Testis (tissue), 2 donors: Measurements from ENCODE around the gene RANBP17.

Experiments
- POLR2A ChIP-seq: fragments of 450-650 bp; IDR thresholded peaks from one replicate; pipeline ENCODE4 v1.6.1; 2017; ENCODE audit warnings: antibody characterized with exemption, mild to moderate bottlenecking, moderate library complexity
- TF ChIP-seq, protein P1 (sequence below), 3 experiments: fragments of 450-650 bp in 2 of 3; fragments of 200-600 bp in 1 of 3; sonication (generic) in 1 of 3; IDR thresholded peaks; one replicate each; pipeline ENCODE4 v1.5.1; 2016 to 2019; ENCODE audit warnings: antibody characterized with exemption in 3 of 3, mild to moderate bottlenecking in 2 of 3, moderate library complexity in 1 of 3

DNA sequence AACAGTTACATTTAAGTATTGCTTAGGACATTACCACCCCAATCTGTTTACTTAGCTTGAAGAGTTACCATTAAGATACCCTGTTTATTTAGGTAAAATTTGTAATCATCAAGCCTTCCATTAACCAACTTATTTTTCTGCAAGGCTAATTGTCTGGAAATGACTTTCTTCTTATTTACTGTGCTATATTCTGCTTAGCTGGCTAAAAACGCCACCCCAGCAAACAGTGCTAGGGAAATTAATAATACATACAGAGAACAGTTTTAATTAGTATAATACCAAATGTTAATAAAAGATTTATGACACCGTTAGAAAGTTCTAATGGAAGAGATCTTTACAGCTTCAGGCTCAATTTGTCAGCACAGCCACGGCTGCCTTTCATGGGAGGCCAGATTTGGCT, 461.2 kb downstream of the RANBP17 start:
- TF ChIP-seq, protein P1, sequence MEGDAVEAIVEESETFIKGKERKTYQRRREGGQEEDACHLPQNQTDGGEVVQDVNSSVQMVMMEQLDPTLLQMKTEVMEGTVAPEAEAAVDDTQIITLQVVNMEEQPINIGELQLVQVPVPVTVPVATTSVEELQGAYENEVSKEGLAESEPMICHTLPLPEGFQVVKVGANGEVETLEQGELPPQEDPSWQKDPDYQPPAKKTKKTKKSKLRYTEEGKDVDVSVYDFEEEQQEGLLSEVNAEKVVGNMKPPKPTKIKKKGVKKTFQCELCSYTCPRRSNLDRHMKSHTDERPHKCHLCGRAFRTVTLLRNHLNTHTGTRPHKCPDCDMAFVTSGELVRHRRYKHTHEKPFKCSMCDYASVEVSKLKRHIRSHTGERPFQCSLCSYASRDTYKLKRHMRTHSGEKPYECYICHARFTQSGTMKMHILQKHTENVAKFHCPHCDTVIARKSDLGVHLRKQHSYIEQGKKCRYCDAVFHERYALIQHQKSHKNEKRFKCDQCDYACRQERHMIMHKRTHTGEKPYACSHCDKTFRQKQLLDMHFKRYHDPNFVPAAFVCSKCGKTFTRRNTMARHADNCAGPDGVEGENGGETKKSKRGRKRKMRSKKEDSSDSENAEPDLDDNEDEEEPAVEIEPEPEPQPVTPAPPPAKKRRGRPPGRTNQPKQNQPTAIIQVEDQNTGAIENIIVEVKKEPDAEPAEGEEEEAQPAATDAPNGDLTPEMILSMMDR (IDR thresholded peaks at IDR 0.05): no peak
- TF ChIP-seq POLR2A: no peak
